ENCODE results near the gene PDE11A. TPM values are rescaled to one million over a fixed set of nuclear protein-coding genes. Genes with fewer than 3 reads are reported as not detected.
A peak's percentile ranks its signal among the peaks of the same experiment; 100 is the strongest.

PDE11A gene
- total and polyA plus RNA-seq, 2 of the 13 experiments (the other 11 are each of a cell fraction or from before 2014, with no cell fraction given): 1.2 to 1.7 TPM

DNA sequence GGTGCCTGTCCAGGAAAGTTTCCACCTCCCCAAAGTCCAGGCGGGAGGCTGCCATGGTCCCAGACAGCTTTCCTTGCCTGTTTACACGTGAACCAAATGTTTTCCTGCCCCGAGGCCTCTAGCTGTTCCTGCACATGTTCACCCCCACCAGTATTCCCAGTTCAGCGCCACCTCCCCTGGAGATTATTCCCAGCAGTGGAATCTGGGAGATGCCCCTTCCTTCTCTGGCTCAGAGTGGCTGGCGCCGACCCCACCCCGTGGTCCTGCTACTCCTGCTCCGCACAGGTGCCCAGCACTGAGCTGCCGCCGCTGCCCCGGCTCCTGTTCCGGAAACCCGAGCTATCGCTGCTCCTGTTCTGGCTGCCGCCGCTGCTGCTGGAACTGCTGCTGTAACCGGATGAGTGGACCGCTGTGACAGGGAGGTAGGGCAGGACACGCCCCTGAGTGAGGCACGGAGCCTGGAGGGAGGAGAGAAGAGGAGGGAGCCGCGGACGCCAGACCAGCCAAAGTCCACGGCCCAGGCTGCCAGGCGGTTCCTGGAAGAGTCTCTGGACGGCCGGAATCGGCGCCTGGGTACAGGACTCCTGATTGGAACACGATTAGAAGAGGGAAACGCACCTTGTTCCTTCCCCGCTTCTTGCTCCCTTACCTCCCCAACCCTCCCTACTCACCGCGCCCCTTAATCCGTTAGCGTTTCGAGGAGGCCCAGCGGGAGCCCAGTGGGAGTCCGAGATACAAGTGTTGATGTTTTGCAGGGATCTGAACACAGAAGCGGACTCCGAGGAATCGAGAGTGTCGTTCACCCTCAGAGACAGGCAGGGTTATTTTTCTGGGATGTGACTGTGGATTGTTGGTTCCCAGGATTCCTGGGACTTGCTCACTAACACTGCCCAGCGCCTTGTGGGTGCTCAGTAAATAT lies at the start of gene PDE11A (continued):
- TF ChIP-seq, protein P1, sequence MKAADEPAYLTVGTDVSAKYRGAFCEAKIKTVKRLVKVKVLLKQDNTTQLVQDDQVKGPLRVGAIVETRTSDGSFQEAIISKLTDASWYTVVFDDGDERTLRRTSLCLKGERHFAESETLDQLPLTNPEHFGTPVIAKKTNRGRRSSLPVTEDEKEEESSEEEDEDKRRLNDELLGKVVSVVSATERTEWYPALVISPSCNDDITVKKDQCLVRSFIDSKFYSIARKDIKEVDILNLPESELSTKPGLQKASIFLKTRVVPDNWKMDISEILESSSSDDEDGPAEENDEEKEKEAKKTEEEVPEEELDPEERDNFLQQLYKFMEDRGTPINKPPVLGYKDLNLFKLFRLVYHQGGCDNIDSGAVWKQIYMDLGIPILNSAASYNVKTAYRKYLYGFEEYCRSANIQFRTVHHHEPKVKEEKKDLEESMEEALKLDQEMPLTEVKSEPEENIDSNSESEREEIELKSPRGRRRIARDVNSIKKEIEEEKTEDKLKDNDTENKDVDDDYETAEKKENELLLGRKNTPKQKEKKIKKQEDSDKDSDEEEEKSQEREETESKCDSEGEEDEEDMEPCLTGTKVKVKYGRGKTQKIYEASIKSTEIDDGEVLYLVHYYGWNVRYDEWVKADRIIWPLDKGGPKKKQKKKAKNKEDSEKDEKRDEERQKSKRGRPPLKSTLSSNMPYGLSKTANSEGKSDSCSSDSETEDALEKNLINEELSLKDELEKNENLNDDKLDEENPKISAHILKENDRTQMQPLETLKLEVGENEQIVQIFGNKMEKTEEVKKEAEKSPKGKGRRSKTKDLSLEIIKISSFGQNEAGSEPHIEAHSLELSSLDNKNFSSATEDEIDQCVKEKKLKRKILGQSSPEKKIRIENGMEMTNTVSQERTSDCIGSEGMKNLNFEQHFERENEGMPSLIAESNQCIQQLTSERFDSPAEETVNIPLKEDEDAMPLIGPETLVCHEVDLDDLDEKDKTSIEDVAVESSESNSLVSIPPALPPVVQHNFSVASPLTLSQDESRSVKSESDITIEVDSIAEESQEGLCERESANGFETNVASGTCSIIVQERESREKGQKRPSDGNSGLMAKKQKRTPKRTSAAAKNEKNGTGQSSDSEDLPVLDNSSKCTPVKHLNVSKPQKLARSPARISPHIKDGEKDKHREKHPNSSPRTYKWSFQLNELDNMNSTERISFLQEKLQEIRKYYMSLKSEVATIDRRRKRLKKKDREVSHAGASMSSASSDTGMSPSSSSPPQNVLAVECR (CRISPR knock-in tag; IDR thresholded peaks at IDR 0.05; ENCODE audit: borderline replicate concordance): peak; percentile 82; the same call in 1 of the 2 replicates
- TF ChIP-seq, protein P2, sequence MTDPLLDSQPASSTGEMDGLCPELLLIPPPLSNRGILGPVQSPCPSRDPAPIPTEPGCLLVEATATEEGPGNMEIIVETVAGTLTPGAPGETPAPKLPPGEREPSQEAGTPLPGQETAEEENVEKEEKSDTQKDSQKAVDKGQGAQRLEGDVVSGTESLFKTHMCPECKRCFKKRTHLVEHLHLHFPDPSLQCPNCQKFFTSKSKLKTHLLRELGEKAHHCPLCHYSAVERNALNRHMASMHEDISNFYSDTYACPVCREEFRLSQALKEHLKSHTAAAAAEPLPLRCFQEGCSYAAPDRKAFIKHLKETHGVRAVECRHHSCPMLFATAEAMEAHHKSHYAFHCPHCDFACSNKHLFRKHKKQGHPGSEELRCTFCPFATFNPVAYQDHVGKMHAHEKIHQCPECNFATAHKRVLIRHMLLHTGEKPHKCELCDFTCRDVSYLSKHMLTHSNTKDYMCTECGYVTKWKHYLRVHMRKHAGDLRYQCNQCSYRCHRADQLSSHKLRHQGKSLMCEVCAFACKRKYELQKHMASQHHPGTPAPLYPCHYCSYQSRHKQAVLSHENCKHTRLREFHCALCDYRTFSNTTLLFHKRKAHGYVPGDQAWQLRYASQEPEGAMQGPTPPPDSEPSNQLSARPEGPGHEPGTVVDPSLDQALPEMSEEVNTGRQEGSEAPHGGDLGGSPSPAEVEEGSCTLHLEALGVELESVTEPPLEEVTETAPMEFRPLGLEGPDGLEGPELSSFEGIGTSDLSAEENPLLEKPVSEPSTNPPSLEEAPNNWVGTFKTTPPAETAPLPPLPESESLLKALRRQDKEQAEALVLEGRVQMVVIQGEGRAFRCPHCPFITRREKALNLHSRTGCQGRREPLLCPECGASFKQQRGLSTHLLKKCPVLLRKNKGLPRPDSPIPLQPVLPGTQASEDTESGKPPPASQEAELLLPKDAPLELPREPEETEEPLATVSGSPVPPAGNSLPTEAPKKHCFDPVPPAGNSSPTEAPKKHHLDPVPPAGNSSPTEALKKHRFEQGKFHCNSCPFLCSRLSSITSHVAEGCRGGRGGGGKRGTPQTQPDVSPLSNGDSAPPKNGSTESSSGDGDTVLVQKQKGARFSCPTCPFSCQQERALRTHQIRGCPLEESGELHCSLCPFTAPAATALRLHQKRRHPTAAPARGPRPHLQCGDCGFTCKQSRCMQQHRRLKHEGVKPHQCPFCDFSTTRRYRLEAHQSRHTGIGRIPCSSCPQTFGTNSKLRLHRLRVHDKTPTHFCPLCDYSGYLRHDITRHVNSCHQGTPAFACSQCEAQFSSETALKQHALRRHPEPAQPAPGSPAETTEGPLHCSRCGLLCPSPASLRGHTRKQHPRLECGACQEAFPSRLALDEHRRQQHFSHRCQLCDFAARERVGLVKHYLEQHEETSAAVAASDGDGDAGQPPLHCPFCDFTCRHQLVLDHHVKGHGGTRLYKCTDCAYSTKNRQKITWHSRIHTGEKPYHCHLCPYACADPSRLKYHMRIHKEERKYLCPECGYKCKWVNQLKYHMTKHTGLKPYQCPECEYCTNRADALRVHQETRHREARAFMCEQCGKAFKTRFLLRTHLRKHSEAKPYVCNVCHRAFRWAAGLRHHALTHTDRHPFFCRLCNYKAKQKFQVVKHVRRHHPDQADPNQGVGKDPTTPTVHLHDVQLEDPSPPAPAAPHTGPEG (CRISPR knock-in tag; IDR thresholded peaks at IDR 0.05): no peak; the same call in 1 of the 2 replicates
- TF ChIP-seq, protein P3, sequence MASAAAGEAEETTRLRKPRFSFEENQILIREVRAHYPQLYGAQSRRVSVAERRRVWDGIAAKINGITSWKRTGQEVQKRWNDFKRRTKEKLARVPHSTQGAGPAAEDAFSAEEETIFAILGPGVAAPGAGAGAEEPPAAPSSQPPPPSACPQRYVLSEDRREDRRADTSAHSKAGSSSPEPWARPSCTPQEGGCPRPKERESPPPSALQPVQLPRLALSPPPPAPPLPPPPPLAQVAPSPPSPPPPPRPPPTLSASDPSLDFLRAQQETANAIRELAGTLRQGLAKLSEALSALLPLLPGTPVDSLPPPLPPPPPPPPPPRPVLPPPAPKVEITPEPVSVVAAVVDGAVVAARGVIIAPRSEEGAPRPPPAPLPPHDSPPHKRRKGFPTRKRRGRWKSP (CRISPR knock-in tag; IDR thresholded peaks at IDR 0.05): peak; percentile 67
- TF ChIP-seq KAT7 (CRISPR knock-in tag; IDR thresholded peaks at IDR 0.05; ENCODE audit: borderline replicate concordance) (peak; percentile 98), ZNF569 (CRISPR knock-in tag; IDR thresholded peaks at IDR 0.05; ENCODE audit: borderline replicate concordance) (no peak), JARID2 (CRISPR knock-in tag; IDR thresholded peaks at IDR 0.05; ENCODE audit: insufficient replicate concordance) (no peak), ZFP37 (CRISPR knock-in tag; IDR thresholded peaks at IDR 0.05; ENCODE audit: borderline replicate concordance) (peak; percentile 46; the same call in 1 of the 2 replicates), ZNF570 (CRISPR knock-in tag; IDR thresholded peaks at IDR 0.05; ENCODE audit: borderline replicate concordance) (0 out of 2 replicates have a peak, but pooled peaks have one; percentile 77), MATR3 (CRISPR knock-in tag; IDR thresholded peaks at IDR 0.05) (no peak), AGO1 (IDR thresholded peaks at IDR 0.05; ENCODE audit: low read depth, low read length, poor library complexity, severe bottlenecking) (peak; percentile 55), ZNF564 (CRISPR knock-in tag; IDR thresholded peaks at IDR 0.05) (peak; percentile 92), ZNF468 (CRISPR knock-in tag; IDR thresholded peaks at IDR 0.05) (no peak), ZSCAN12 (CRISPR knock-in tag; IDR thresholded peaks at IDR 0.05) (no peak), ZFY (CRISPR knock-in tag; IDR thresholded peaks at IDR 0.05) (peak; percentile 81), SCMH1 (CRISPR knock-in tag; IDR thresholded peaks at IDR 0.05; ENCODE audit: borderline replicate concordance) (no peak)
- TF ChIP-seq, protein P4, sequence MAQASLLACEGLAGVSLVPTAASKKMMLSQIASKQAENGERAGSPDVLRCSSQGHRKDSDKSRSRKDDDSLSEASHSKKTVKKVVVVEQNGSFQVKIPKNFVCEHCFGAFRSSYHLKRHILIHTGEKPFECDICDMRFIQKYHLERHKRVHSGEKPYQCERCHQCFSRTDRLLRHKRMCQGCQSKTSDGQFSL (CRISPR knock-in tag; IDR thresholded peaks at IDR 0.05): no peak; the same call in 1 of the 2 replicates
